ENCODE data around the gene XXYLT1.

GRCh38 chr3:195058336-195059005, 212.5 kb downstream of the XXYLT1 start:
- TF ChIP-seq ATF3 (CRISPR knock-in tag; conservative IDR thresholded peaks at IDR 0.05) (no peak), KAT7 (CRISPR knock-in tag; IDR thresholded peaks at IDR 0.05; ENCODE audit: borderline replicate concordance) (no peak), ERG (CRISPR knock-in tag; IDR thresholded peaks at IDR 0.05) (no peak), CTCF (IDR thresholded peaks at IDR 0.05) (no peak)

Measured in WTC11 (cell line).